ES-I3 (cell line): ENCODE measurements around the gene E2F3.

Experiments used
- H3K36me3 ChIP-seq: 2 replicates; pipeline ENCODE4 v1.6.1; 2013; ENCODE audit warnings: mild to moderate bottlenecking, low read length, control low read depth, moderate library complexity; ENCODE audit not compliant: insufficient read depth
- H3K4me1 ChIP-seq: 2 replicates; pipeline ENCODE4 v1.6.1; 2013; ENCODE audit warnings: mild to moderate bottlenecking, control low read depth, low read length; ENCODE audit not compliant: insufficient read depth
- H3K9ac ChIP-seq: 2 replicates; pipeline ENCODE4 v1.6.1; 2013; ENCODE audit warnings: low read depth, mild to moderate bottlenecking, low read length, moderate library complexity
- H3K9me3 ChIP-seq: 2 replicates; pipeline ENCODE4 v1.6.1; 2013; ENCODE audit warnings: mild to moderate bottlenecking, low read length, moderate library complexity; ENCODE audit not compliant: control insufficient read depth, insufficient read depth

Gene E2F3

DNA sequence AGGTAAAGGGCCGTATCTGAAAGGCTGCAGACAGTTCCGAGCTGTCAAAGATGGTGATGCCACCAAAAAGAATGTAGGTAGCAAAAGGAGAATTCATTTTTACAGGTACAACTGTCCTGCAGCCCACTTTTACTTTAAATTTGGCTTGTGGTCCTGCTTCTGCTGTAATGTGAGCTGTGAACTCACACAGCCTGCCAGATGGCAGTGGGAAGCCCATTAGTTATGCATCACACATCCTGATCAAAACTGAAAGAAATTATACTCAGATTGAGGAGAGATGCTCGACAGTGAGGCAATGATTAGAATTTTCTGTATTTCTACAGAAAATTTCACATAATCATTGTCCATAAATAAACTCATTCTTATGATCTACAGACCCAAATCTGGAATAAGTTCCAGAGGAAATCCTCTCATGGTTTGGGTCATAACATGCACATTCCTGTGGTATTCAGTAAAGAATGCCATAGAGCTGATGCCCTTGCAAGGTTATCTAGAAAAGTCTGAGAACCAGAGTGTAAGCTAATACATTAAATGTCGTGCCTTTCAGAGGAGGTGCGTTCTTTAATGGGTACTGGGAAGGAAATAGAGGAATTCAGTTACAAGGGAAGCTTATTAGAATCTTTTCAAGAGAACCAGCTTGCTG lies 23.9 kb upstream of the E2F3 start:
- H3K9me3 ChIP-seq = no peaks in the 10 kb centered on the region
- H3K36me3 ChIP-seq = no peaks in the 10 kb centered on the region
- no peaks in the 10 kb centered on the region for H3K4me1 ChIP-seq
- H3K9ac ChIP-seq = no peak overlapping the region

DNA sequence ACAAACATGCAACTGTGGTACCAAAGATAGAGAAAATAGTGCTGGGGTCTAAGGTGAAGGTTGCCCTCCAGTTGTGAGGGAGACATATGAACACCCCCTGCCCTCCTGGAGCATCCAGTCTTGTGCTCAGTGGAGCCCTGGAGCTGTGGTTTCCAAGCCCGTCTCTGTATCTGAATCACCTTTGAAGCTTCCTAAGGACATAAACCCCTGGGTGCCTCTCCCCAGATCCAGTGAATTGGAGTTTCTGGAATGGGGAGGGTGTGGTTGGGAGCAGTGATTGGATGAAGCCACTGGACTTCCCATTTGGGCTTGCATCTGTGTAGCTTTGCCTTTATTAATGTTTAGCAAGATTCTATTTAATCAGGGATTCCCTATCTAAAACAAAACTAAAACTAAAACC lies 22.4 kb upstream of the E2F3 start:
- no peak overlapping the region for H3K9ac ChIP-seq
- no peaks in the 10 kb centered on the region for H3K36me3 ChIP-seq
- no peaks in the 10 kb centered on the region for H3K9me3 ChIP-seq
- H3K4me1 ChIP-seq = no peaks in the 10 kb centered on the region

DNA sequence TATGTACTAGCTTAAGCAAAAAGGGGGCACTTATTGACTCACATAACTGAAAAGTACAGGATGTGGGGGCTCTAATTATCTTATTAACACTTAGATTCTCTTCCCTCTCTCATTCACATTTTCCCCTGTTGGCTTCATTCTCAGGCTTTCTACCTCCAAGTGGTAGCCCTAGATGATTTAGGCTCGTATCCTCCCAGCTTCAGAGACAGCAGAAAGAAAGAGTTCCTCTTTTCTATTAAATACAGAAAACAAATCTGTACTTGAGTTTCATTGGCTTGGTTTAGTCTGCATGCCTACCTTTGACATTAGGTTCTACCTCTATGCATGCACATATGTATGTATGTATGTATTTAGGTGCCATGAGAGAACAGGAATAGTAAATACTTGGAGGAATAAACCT lies 15.5 kb upstream of the E2F3 start:
- no peaks in the 10 kb centered on the region for H3K9me3 ChIP-seq
- no peaks in the 10 kb centered on the region for H3K36me3 ChIP-seq
- H3K4me1 ChIP-seq = no peaks in the 10 kb centered on the region
- H3K9ac ChIP-seq = no peak overlapping the region

DNA sequence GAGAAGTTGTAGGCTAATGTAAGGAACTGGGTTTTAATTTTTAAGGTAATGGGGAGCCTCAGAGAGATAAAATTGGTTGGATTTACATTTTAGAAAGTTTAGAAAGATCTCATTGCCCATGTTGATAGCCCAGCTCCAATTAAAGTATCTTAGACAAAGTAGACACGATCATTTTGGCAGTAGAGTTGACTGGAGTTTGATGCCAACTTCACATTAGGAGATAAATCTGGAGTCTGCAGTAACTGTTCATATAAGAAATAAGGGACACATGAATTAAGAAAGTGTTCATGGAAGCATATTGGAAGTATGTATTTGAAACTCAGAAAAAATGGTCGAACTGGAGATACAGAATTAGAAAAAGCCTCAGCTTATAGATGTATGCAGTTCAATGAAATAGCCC lies 12.6 kb upstream of the E2F3 start:
- H3K9ac ChIP-seq = no peak overlapping the region
- H3K36me3 ChIP-seq = no peaks in the 10 kb centered on the region
- no peaks in the 10 kb centered on the region for H3K4me1 ChIP-seq
- H3K9me3 ChIP-seq = no peaks in the 10 kb centered on the region

DNA sequence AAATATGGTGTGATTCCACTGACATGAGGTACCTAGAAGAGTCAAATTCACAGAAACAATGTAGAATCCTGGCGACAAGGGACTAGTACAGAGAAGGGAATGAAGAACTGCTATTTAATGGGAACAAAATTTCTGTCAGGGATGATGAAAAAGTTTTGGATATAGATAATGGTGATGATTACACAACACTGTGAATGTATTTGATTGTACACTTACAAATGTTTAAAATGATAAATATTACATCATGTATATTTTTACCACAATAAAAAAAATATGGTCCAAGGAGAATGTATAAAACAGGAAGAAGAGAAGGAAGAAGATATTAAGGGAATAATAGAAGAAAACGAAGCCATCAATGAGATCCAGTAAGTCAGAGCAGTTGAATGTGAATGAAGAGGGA lies 8.4 kb upstream of the E2F3 start:
- H3K9ac ChIP-seq = no peak overlapping the region
- H3K4me1 ChIP-seq = no peaks in the 10 kb centered on the region
- H3K9me3 ChIP-seq = no peaks in the 10 kb centered on the region
- H3K36me3 ChIP-seq = no peaks in the 10 kb centered on the region

DNA sequence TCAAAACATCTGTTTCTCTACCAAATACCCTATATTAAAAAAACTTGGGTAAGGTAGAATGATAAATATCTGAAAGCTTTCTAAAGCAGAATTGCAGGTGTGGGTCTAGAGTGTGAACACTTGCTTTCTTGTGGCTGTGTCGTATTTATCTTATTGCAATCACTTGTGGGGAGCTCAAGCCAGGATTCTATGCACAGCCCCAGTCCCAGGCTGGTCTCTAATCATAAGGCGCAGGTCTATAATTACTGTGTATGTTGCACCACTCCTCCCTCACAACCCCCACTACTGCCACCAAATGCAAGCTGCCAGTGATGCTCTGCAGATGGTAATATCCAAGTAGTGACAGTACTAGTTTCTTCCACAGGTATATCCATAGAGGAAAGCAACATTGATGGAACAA lies 2.2 kb upstream of the E2F3 start:
- Histone ChIP-seq H3K9ac (no peak overlapping the region), H3K9me3 (no peaks in the 10 kb centered on the region), H3K4me1 (no peaks in the 10 kb centered on the region), H3K36me3 (no peaks in the 10 kb centered on the region)

DNA sequence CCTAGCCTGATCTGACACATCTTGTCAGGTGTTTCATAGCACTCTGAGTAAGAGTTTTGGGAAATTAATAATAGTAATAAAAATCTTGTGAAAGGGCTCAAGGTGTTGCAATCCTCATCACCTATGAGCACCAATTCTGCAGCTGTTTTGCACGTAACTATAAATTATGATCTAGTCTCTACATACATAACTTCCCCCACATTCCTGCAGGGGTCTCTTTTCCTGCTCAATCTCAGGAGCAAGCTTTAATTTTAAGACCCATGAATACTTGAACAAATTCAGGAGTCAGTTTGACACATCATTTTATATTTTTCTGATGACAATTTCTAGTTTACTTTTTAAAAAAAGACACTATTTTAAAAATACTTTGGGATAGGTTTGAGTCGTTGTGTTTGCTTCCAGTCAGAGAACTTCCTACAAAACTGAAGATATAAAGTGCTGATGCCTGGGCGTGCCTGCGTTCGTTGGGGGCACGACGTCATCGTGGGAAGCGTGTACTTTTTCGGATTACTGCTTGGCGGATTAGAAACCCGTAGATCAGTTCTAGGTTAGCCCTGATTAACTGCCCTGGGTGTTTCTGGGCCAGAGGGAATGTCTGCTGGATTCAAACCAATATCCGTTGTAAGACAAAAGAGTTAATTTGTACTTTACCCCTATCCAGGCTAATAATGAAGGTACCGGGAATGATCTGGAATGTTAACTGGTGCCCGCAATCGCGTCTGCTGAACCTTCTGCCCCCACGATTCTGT lies 1.0 kb upstream of the E2F3 start:
- no peaks in the 10 kb centered on the region for H3K4me1 ChIP-seq
- no peaks in the 10 kb centered on the region for H3K36me3 ChIP-seq
- H3K9me3 ChIP-seq = no peaks in the 10 kb centered on the region
- H3K9ac ChIP-seq = peak overlapping the region; percentile 68

DNA sequence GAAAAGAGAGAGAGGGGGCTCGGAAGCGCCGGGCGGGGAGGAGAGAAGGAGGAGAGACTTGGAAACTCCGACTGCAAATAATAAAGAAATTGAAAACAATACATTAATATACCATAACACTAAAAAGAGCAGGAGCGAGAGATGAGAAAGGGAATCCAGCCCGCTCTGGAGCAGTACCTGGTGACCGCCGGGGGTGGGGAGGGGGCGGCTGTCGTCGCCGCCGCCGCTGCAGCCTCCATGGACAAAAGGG lies 338 bp downstream of the E2F3 start:
- peak overlapping the region; percentile 89 for H3K9ac ChIP-seq

DNA sequence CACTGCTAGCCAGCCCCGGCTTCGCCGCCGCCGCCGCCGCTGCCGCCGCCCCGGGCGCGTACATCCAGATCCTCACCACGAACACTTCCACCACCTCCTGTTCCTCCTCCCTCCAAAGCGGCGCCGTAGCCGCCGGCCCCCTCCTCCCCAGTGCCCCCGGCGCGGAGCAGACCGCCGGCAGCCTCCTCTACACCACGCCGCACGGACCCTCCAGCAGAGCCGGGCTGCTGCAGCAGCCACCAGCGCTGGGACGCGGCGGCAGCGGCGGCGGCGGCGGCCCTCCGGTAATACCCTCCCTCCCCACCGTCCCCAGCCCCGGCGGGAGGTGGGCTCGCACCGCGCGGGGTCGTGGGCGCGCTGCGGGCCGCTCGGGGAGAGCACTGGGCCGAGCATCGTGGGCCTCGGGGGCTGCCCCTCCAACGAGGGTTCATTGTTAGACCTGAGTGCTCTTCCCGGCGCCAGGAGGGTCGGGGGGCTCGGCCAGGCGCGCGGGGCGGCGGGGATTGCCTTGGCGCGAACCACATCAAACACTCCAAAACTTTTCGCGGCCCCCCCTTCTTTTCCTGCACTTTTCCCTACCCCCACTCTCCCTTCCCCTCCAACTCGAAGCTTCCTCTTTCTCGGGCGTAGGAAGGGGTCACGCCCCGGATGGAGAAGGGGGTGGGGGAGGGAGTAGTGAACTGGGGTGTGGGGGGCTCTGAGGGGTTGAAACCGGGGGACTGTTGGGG lies 827 bp downstream of the E2F3 start:
- 0 out of 2 replicates have a peak, but pooled peaks cover 4% of the 10 kb centered on the region for H3K4me1 ChIP-seq
- no peaks in the 10 kb centered on the region for H3K9me3 ChIP-seq
- peak overlapping the region; percentile 89 for H3K9ac ChIP-seq
- peaks cover 10% of the 10 kb centered on the region for H3K36me3 ChIP-seq

More for the DNA sequence above, 338 bp downstream of the E2F3 start:
- H3K36me3 ChIP-seq = peaks cover 7% of the 10 kb centered on the region
- H3K9me3 ChIP-seq = no peaks in the 10 kb centered on the region
- no peaks in the 10 kb centered on the region for H3K4me1 ChIP-seq

DNA sequence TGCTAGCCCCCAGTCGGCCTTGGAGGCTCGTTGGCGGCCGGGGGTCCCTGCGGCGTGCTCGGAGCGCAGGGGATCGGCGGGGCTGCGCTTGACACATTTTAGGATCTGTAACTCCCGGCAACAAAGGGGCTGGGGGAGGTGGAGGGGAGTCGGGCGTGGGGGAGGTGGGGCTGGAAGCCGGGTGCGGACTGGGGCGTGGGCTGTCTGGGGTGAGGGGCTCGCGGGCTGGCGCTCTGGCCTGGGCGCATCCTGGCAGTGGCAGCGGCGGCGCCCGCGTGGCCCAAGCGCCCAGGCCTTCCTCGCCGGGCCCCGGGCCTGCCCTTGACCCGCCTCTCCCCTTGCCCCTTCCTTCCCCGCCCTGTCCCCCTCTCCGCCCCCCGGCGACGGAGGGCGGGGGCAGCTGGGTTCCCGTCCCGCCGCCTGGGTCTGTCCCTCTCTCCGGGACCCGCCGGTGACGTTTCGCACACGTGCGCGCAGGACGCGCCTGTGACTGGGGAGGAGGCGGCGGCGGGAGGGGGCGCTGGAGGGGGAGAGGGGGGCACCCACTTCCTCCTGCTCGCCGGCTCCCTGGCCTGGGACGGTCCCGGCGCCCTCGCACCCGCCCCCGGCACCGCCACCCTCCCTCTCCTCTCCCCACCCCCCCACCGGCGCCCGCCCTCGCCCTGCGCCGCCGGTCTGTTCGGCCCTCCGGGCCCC lies 1.5 kb downstream of the E2F3 start:
- peak overlapping the region; percentile 93 for H3K9ac ChIP-seq
- H3K9me3 ChIP-seq = no peaks in the 10 kb centered on the region
- H3K4me1 ChIP-seq = peaks cover 8% of the 10 kb centered on the region; the same call in 1 of the 2 replicates
- H3K36me3 ChIP-seq = peaks cover 10% of the 10 kb centered on the region

DNA sequence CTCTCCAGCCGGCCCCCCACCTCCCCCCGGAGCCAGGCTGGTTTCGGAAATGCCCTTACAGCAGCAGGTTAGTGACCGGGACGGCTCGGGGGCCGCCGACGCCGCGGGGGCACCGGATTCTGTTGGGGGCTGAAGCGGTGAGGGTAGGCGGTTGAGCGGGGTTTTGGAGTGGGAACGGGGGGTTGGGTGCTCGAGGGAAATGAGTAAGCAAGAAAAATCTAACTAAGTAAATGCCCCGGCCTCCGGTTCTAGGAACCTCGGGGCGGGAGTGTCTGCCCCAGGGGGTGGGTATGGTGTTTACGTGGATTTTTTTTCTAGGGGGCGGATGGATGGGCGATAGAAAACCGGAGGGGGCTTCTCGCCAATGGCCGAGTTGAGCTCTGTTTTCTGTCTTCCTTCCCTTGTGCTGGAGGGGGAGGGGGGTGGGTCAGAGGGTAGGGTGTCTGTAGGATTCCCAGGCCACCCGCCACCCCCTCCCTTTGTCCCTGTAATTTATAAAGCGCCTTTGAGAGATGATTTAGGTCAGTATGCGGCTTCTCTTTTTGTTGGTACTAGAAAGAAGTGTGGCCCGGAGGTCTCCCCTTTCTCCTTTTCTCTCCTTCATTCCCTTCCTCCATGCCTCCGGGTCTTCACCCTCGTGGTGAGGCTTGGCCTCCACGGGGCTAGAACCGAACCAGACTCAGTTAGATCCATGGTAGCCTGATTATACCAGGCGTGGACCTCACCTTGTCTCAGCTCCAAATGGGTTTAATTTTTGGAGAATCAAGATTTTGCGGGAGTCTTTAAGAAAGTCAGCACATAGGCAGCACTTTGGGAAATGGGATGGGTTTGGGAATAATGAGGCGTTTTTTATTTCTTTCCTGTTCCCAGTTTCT lies 2.3 kb downstream of the E2F3 start:
- Histone ChIP-seq H3K9me3 (no peaks in the 10 kb centered on the region), H3K4me1 (peaks cover 8% of the 10 kb centered on the region; the same call in 1 of the 2 replicates), H3K9ac (peak overlapping the region; percentile 93)

DNA sequence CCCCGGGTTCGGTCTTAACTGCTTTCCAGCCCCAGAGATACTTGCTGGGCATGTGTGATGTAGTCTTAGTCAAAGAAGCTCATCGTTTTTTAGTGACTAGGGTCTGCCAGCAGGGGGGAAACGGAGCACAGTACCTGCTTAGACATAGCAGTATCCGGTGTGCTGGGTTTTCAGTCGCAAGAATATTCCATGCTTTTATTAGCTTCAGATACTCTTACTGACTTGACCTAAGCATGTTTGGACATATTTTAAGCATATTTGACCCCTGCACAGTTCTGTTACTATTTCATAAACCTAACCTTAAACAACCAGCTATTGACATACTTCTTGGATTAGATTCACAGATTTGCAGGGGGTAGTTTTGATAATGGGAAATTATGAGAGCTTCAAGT lies 3.0 kb downstream of the E2F3 start:
- H3K9me3 ChIP-seq = no peaks in the 10 kb centered on the region
- H3K9ac ChIP-seq = peak overlapping the region; percentile 93
- peaks cover 10% of the 10 kb centered on the region for H3K36me3 ChIP-seq
- peaks cover 8% of the 10 kb centered on the region; the same call in 1 of the 2 replicates for H3K4me1 ChIP-seq

More for the DNA sequence above, 2.3 kb downstream of the E2F3 start:
- peaks cover 10% of the 10 kb centered on the region for H3K36me3 ChIP-seq

DNA sequence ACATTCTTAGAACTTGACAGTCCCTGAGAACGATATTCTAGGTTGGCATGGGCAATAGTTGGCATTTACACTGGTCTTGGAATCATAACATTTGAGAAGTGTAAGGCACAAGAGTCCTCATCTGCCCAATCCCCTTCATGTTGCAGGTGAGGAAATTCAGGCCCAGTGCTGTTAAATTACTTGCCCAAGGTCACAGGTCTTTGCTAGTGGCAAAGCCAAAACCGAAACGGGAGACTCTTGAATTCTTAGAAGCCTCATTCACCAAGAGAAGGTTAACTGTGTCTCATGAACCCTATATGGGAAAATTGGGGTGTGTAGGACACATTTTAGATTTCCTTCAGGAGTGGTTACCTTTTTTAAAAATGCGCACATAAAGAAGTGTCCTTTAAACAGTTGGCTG lies 7.2 kb downstream of the E2F3 start:
- H3K9ac ChIP-seq = no peak overlapping the region
- H3K4me1 ChIP-seq = peaks cover 8% of the 10 kb centered on the region; the same call in 1 of the 2 replicates
- no peaks in the 10 kb centered on the region for H3K9me3 ChIP-seq
- H3K36me3 ChIP-seq = peaks cover 10% of the 10 kb centered on the region
